Thyroid gland (tissue), 4 donors: ENCODE results near the gene TRAF7. TPM values are rescaled to one million over a fixed set of nuclear protein-coding genes. Genes with fewer than 3 reads are reported as not detected.
"Not testable (repeated sequence)": the region's sequence is repeated elsewhere in the genome, so short reads cannot be mapped to it uniquely, and the experiment has no call there.

Experiments used
- DNase-seq, 2 donors: peaks; one replicate each; pipeline ENCODE4 v3.0.0-alpha.2; 2019
- H3K27ac ChIP-seq, 3 donors: fragments of 200-600 bp; sonication (generic); 1 replicate in 2 of 3; 2 replicates in 1 of 3; pipeline ENCODE4 v1.5.1; 2016 to 2019; ENCODE audit warnings: mild to moderate bottlenecking in 1 of 3, moderate library complexity in 1 of 3
- H3K27me3 ChIP-seq: fragments of 200-600 bp; sonication (generic); one replicate; pipeline ENCODE4 v1.5.1; 2019
- H3K36me3 ChIP-seq, 2 donors: fragments of 200-600 bp; sonication (generic); one replicate each; pipeline ENCODE4 v1.5.1; 2016 to 2019
- H3K4me1 ChIP-seq, 2 donors: fragments of 200-600 bp; sonication (generic); one replicate each; pipeline ENCODE4 v1.5.1; 2017 to 2019
- H3K4me3 ChIP-seq, 3 donors: fragments of 200-600 bp; sonication (generic); replicated peaks in 1 of 3; 1 replicate in 2 of 3; 2 replicates in 1 of 3; pipeline ENCODE4 v1.5.1; 2016; ENCODE audit warnings: mild to moderate bottlenecking in 1 of 3
- H3K9me3 ChIP-seq: fragments of 200-600 bp; sonication (generic); one replicate; pipeline ENCODE4 v1.5.1; 2017
- POLR2A ChIP-seq, 2 donors: fragments of 450-650 bp; IDR thresholded peaks; one replicate each; pipeline ENCODE4 v1.6.1; 2017; ENCODE audit warnings: antibody characterized with exemption in 2 of 2, mild to moderate bottlenecking in 2 of 2, moderate library complexity in 1 of 2
- WGBS, 2 donors: methylation state at CpG; one replicate each; pipeline ENCODE4 v1.1.5; 2017; 5-methylcytosine and 5-hydroxymethylcytosine counted together
- intact Hi-C: fragments of 100-400 bp; cut with DNase I; formaldehyde crosslinking; loops from one replicate; pipeline ENCODE4 v1.15.1; 2023
- total RNA-seq, 4 donors: library from RNA; depleted of rRNA; stranded (reverse); fragments of >200 nt; gene quantifications; one replicate each; pipeline ENCODE4 v1.2.3, GENCODE V29; 2016
- TF ChIP-seq, protein P1 (sequence below), 6 experiments: fragments of 200-600 bp in 3 of 6; fragments of 450-650 bp in 3 of 6; sonication (generic) in 3 of 6; IDR thresholded peaks; one replicate each; pipeline ENCODE4 v1.5.1; 2016 to 2019; ENCODE audit warnings: antibody characterized with exemption in 6 of 6, mild to moderate bottlenecking in 2 of 6, inconsistent platforms in 1 of 6, moderate library complexity in 1 of 6

TRAF7 gene
- total RNA-seq, result 10 to 100 TPM; 27.7 to 51.9 (median 41.5) TPM

DNA sequence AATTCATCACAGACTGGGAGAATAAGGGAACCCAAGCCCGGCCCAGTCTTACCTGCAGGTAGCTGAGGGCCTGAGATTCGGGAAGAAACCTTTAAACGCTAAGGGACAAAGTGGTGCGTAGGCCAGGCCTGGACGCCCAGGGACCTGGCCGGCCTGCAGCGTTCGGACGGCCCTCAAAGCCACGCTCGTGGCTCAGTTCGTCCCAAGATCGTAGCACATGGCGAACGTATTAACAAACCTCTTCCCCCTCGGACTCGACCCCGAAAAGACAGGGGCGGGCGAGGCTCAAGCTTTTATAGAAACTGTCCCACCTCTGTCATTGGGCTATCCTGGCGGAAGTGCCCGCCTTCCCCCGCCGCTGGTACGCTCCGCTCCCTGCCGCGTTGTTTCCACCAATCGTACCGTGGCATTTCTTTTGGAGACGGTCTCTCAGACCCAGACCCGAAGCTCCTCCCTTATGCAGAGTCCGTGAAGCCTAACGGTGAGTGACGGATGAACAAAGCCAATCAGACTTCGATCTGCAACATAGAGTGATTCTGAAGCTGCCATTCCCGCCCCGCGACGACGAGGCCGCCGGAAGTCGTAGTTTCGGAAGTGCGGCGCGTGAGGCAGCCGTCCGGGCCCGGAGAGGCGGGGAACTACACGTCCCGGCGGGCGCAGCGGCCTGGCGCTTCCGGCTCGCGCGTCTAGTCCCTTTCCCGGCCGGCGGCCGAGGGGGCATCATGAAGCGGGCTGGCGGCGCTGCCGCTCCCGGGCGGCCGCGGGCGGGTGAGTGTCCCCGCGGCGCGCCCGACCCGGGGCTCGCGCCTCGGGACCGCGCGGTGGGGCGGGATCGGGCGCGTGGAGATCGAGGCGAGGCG, at the start of gene TRAF7:
Gene TRAF7, plus strand, starts transcription at position 692 of the 860 bp plus-strand sequence. CDS start 8,139 bp downstream, outside the sequence.
- no peaks in the 10 kb centered on the region for H3K27me3 ChIP-seq
- H3K4me1 ChIP-seq, result peaks cover 36 to 61% of the 10 kb centered on the region in 2 donors
- H3K9me3 ChIP-seq, result no peaks in the 10 kb centered on the region
- TF ChIP-seq, protein P1, sequence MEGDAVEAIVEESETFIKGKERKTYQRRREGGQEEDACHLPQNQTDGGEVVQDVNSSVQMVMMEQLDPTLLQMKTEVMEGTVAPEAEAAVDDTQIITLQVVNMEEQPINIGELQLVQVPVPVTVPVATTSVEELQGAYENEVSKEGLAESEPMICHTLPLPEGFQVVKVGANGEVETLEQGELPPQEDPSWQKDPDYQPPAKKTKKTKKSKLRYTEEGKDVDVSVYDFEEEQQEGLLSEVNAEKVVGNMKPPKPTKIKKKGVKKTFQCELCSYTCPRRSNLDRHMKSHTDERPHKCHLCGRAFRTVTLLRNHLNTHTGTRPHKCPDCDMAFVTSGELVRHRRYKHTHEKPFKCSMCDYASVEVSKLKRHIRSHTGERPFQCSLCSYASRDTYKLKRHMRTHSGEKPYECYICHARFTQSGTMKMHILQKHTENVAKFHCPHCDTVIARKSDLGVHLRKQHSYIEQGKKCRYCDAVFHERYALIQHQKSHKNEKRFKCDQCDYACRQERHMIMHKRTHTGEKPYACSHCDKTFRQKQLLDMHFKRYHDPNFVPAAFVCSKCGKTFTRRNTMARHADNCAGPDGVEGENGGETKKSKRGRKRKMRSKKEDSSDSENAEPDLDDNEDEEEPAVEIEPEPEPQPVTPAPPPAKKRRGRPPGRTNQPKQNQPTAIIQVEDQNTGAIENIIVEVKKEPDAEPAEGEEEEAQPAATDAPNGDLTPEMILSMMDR (IDR thresholded peaks at IDR 0.05), result peak in 1 of 6 experiments; percentile 9
- TF ChIP-seq POLR2A (IDR thresholded peaks at IDR 0.05), result peak; percentile 97 to 99
- H3K36me3 ChIP-seq, result no peaks in the 10 kb centered on the region
- WGBS, 2 donors, result 0% methylated on average over 7 to 34 of the region's 94 CpGs
- DNase-seq, result peak; percentile 98 to 99
- H3K27ac ChIP-seq, result peak within 1 kb of the TSS; percentile 39 to 75 (median 50)
- intact Hi-C loops, result no loop called here
- H3K4me3 ChIP-seq, result peak within 1 kb of the TSS; percentile 69 to 83 (median 78)

DNA sequence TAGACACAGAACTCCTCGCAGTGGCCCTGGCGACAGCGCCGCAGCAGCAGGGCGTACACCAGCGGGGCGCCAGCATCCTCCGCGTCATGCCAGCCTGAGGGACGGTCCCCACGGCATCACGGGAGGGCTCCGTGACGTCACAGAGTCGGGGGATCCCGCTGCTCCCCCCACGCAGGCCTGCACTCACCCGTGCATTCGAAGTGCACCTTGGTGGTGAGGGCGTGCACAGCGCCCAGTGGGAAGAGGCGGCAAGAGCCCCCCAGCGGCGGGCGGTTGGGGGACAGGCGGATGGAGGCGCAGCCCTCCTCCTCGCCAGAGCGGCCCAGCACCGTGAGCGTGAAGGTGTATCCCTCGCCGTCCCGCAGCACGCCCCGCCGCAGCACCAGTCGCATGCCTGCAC, 49.4 kb upstream of the TRAF7 start:
- H3K9me3 ChIP-seq, H3K4me3 ChIP-seq, H3K4me1 ChIP-seq, intact Hi-C loops, H3K27ac ChIP-seq, H3K27me3 ChIP-seq, DNase-seq: not testable (repeated sequence)
- WGBS, 2 donors, result 100% methylated on average over 3 of the region's 38 CpGs; no CpG with 5 or more reads in 1 of the 2 donors
- H3K36me3 ChIP-seq, result peaks cover 25 to 44% of the 10 kb centered on the region in 2 donors

DNA sequence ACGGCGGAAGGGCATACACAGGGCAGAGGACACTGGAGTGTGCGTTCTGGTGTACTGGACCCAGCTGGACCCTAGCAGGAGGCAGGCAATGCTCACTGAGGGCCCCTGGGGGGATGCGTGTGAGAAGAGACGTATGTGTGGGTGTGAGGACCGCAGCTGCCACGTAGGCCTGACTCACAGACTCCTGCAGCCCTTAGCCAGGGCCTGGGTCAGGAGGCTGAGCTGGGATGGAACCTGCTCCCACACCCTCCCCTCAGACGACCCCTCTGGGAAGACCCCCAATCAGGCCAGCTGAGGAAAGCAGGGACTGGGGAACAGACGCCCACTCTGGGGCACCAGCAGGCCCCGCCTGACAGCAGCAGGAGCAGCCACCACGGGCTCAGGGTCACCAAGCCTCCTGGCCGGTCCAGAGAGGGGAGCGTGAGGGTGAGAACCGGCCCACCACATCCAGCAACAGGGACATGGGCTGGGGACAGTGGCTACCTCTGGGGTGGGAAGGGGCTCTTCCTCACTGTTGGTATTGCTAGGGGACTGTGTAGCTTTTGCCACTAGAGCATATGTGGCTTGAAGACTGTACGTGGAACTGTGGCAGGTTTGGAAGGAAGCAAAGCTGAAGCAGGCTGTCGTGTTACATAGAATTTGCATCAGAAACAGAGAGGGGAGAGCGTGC, 48.3 kb upstream of the TRAF7 start:
- H3K27ac ChIP-seq, H3K27me3 ChIP-seq: not testable (repeated sequence)
- WGBS, 2 donors, result 88 to 93% methylated on average over 10 to 16 of the region's 17 CpGs

DNA sequence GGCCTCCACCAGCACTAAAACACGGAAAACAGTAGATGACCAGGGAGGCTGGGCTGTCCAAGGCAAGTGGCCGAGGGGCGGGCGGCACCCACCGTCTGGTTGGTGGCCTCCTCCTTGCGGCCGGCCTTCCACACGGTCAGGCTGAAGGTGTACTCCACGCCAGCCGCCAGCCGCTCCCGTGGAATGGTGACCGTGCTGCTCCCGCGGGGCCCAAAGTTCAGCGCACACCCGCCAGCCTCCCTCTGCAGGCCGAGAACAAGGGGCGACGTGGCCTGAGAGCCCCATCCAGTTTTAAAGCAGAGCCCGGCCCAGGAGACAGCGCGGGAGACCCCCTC, 47.8 kb upstream of the TRAF7 start:
- not testable (repeated sequence) for H3K27me3 ChIP-seq, H3K27ac ChIP-seq
- peaks cover 29 to 44% of the 10 kb centered on the region in 2 donors for H3K36me3 ChIP-seq

More for the DNA sequence above, 48.3 kb upstream of the TRAF7 start:
- H3K4me3 ChIP-seq, DNase-seq, H3K4me1 ChIP-seq, H3K9me3 ChIP-seq, intact Hi-C loops: not testable (repeated sequence)
- peaks cover 29 to 44% of the 10 kb centered on the region in 2 donors for H3K36me3 ChIP-seq

DNA sequence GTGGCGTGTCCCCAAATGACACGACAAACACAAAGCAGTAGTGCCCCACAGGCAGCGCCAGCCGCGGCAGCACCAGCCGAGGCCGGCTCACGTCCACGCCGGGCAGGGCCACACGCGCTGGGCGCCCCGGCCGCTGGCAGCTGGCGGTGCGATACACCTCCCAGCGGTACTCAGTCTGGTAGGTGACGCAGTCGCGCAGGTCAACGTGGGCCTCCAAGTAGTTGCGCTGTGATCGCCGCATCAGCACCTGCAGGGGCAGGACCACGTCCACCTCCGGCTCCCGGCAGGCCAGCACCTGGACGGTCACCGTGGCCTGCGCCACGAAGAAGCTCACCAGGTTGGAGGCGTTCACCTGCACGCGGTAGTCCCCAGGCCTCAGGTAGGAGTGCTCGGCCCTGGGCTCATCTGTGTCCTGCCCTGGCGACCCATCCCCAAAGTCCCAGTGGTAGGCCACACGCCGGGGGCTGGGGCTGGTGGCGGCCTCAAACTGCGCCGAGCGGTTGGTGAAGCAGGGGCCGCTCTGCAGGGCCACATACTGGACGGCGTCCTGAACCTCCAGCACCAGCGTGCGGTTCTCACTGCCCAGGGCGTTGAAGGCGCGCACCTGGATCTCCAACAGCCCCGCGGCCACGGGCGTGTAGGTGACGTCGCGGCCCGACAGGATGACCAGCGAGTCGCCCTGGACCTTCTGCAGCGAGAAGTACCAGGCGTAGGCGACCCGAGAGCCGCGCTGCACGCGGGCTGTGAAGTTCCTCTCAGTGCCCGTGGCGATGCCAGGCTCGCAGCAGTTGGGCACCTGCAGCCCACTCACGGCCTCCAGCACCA, 46.9 kb upstream of the TRAF7 start:
- H3K9me3 ChIP-seq, DNase-seq, intact Hi-C loops, H3K4me1 ChIP-seq, H3K4me3 ChIP-seq, H3K27ac ChIP-seq, H3K27me3 ChIP-seq: not testable (repeated sequence)
- peaks cover 24 to 41% of the 10 kb centered on the region in 2 donors for H3K36me3 ChIP-seq
- WGBS, 2 donors, result 95 to 97% methylated on average over 12 to 35 of the region's 73 CpGs

More for the DNA sequence above, 47.8 kb upstream of the TRAF7 start:
- DNase-seq, intact Hi-C loops, H3K9me3 ChIP-seq, H3K4me3 ChIP-seq, H3K4me1 ChIP-seq: not testable (repeated sequence)
- 95 to 96% methylated on average over 5 to 16 of the region's 23 CpGs for WGBS, 2 donors

DNA sequence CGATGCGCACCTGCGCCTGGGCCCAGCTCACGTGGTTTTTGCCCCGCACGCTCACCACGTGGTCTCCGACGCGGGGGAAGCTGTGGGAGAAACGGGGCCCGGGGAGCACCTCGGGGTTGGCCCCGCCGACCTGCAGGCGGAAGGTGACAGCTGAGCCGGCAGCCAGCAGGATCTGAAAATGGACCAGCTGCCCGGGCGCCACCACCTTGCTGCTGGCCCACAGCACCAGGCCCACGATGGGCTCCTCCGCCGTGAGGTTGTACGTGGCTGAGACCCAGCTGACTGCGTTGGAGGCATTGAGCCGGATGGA, 46.4 kb upstream of the TRAF7 start:
- intact Hi-C loops, H3K4me3 ChIP-seq, H3K4me1 ChIP-seq, H3K27me3 ChIP-seq, H3K9me3 ChIP-seq, DNase-seq, H3K27ac ChIP-seq: not testable (repeated sequence)
- 96 to 98% methylated on average over 9 to 25 of the region's 25 CpGs for WGBS, 2 donors
- peaks cover 24 to 44% of the 10 kb centered on the region in 2 donors for H3K36me3 ChIP-seq

DNA sequence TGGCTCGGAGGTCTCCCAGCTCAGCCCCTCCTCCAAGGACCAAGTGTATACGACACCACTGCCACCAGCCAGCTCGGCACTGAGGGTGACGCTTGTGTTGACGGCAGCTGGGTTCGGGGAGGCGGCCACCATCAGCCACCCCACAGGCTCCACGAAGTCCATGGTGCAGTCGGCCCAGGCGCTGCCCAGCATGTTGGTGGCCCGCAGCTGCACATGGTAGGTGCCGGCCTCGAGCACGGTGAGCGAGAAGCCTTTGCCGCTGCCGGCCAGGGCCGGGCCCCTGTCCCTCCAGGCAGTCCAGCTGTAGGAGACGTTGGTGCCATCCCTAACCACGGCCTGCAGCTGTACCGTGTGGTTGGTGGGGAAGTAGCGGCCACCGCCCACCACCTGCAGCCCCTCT, 45.7 kb upstream of the TRAF7 start:
- H3K4me1 ChIP-seq, H3K9me3 ChIP-seq, intact Hi-C loops, H3K27me3 ChIP-seq, DNase-seq, H3K4me3 ChIP-seq, H3K27ac ChIP-seq: not testable (repeated sequence)
- WGBS, 2 donors, result 100% methylated on average over 3 of the region's 23 CpGs; no CpG with 5 or more reads in 1 of the 2 donors
- H3K36me3 ChIP-seq, result peaks cover 24 to 46% of the 10 kb centered on the region in 2 donors

DNA sequence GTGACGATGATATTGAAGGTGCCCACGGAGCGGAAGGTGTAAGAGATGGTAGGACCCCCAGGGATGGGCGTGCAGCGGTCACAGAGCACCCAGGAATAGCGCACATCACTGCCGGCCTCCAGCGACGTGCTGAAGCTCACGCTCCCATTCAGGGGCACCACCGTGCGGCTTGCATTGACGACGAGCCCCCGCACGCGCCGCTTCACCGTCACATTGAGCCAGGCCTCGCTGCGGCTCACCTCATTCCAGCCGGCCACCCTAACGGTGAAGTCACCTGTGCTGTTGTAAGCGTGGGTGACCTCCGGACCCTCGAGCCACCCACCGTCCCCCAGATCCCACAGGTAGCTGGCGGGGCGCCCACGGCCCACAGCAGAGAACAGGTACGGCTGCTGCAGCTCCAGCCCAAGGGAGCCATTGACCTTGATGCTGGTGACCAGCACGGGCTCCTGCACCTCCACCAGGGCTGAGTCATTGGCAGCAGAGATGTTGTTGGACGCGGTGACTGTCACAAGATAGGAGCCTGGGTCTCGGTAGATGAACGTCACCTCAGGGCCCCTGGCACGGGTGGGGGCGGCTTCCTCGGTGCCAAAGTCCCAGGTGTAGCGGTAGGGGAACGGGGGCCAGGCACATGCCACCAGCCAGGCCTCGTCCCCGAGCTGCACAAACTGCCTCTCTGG, 45.1 kb upstream of the TRAF7 start:
- WGBS, 2 donors, result 93 to 96% methylated on average over 28 of the region's 43 CpGs
- H3K36me3 ChIP-seq, result peaks cover 21 to 41% of the 10 kb centered on the region in 2 donors
- DNase-seq, intact Hi-C loops, H3K27ac ChIP-seq, H3K27me3 ChIP-seq, H3K4me3 ChIP-seq, H3K9me3 ChIP-seq, H3K4me1 ChIP-seq: not testable (repeated sequence)

DNA sequence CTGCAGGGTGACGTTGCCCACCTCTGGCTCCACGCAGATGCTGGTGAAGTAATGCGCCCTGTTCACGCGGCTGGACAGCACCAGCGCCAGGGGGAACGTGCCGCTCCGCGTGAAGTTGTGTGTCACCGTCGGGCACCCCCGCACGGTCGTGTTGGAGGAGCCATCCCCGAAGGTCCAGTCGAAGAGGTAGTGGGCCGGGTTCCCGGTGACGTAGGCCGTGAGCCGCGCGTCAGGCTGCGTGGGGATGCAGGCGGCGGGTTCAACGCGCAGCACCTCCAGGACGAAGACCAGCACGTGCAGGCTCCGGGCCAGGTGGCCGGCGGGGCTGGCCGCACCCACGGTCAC, 44.6 kb upstream of the TRAF7 start:
- DNase-seq, result not testable (repeated sequence)
- WGBS, 2 donors, result 97% methylated on average over 29 to 36 of the region's 36 CpGs
- H3K36me3 ChIP-seq, result peaks cover 17 to 37% of the 10 kb centered on the region in 2 donors

DNA sequence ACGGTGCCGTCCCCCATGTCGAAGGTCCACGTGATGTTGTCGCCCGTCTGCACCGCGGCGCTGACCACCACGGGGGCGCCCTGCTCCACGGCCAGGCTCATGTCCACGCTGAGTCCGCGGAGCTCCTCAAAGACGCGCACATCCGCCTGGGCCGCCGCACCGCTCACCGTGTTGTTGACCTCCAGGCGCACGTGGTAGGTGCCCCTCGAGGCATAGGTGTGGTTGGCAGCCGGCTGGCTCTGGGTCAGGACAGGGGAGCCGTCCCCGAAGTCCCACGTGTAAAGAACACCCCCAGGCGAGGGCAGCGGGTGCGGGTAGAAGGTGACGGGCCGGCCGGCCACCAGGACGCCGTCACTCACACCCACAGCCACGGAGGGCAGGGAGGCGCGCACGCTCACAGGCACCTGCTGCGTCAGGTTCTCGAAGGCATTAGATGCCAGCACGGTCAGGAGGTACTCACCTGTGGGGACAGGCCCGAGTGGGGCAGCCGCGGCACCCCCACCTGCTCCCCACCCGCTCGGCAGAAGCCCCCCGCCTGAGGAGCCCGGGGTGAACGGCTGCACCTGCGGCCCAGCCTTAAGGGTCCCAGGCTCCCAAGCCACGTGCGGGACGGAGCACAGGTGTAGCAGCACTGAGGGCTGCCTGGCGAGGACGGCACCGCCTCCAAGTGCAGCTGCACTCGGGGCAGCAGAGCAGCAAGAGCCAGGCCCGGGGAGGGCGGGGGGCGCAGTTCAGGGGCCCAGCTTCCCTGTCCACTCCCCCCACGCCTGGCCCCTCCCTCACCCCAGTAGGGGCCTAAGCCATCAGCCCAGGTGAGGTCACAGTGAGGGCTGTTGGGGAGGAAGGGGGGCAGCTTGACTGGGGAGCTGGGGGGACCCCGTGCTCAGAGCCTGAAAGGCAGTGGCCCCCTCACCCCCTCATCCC, 43.9 kb upstream of the TRAF7 start:
- DNase-seq, intact Hi-C loops, H3K27ac ChIP-seq, H3K4me1 ChIP-seq, H3K4me3 ChIP-seq, H3K27me3 ChIP-seq, H3K9me3 ChIP-seq: not testable (repeated sequence)
- H3K36me3 ChIP-seq, result peaks cover 17 to 34% of the 10 kb centered on the region in 2 donors
- 96 to 98% methylated on average over 12 to 50 of the region's 65 CpGs for WGBS, 2 donors

More for the DNA sequence above, 44.6 kb upstream of the TRAF7 start:
- H3K27me3 ChIP-seq, H3K4me3 ChIP-seq, intact Hi-C loops, H3K27ac ChIP-seq, H3K9me3 ChIP-seq, H3K4me1 ChIP-seq: not testable (repeated sequence)
